Measurements from ENCODE around the gene POLE.

- TF ChIP-seq EZH2 (IDR thresholded peaks at IDR 0.05; ENCODE audit: low read length, unreplicated experiment) (no peak), CTCF (conservative IDR thresholded peaks at IDR 0.05; ENCODE audit: low read depth, low read length) (no peak)
Measured at GRCh38 chr12:132621657-132622435, 65.3 kb downstream of the POLE start.
